Fibroblast of lung (primary cell): Measurements from ENCODE around the gene FBH1. TPM values are rescaled to one million over a fixed set of nuclear protein-coding genes. Genes with fewer than 3 reads are reported as not detected.

Source experiments
- DNase-seq, 2 donors: peaks; one replicate each; pipeline versions ENCODE4 v3.0.0 to v3.0.0-alpha.2; 2010; ENCODE audit warnings: low read depth in 2 of 2
- H2AFZ ChIP-seq: 2 replicates; pipeline ENCODE4 v1.5.1; 2012; ENCODE audit warnings: low read length, control low read depth, inconsistent platforms
- H3K27ac ChIP-seq: 2 replicates; pipeline ENCODE4 v1.5.1; 2011; ENCODE audit warnings: low read length, control low read depth; ENCODE audit not compliant: insufficient read depth
- H3K27me3 ChIP-seq: 2 replicates; pipeline ENCODE4 v1.5.1; 2011; ENCODE audit warnings: mild to moderate bottlenecking, low read length; ENCODE audit not compliant: control insufficient read depth, insufficient read depth
- H3K36me3 ChIP-seq: 2 replicates; pipeline ENCODE4 v1.5.1; 2011; ENCODE audit warnings: low read length; ENCODE audit not compliant: control insufficient read depth, insufficient read depth
- H3K4me1 ChIP-seq: 2 replicates; pipeline ENCODE4 v1.5.1; 2011; ENCODE audit warnings: low read length; ENCODE audit not compliant: control insufficient read depth, insufficient read depth; ENCODE audit errors: extremely low read depth
- H3K4me2 ChIP-seq: 2 replicates; pipeline ENCODE4 v1.5.1; 2011; ENCODE audit warnings: low read length, control low read depth; ENCODE audit not compliant: insufficient read depth; ENCODE audit errors: extremely low read depth
- H3K4me3 ChIP-seq, 4 experiments: fragments of 200-600 bp in 1 of 4; sonication (generic) in 1 of 4; replicated peaks in 1 of 4; 2 replicates each; pipeline ENCODE4 v1.5.1; 2011 to 2016; ENCODE audit warnings: low read length in 4 of 4, low read depth in 3 of 4, mild to moderate bottlenecking in 3 of 4, control low read depth in 2 of 4, inconsistent platforms in 1 of 4, mixed read lengths in 1 of 4; ENCODE audit not compliant: insufficient read depth in 1 of 4; ENCODE audit errors: control extremely low read depth in 1 of 4
- H3K79me2 ChIP-seq: 2 replicates; pipeline ENCODE4 v1.5.1; 2012; ENCODE audit warnings: mild to moderate bottlenecking, low read length, inconsistent platforms; ENCODE audit not compliant: control insufficient read depth, insufficient read depth
- H3K9ac ChIP-seq: 2 replicates; pipeline ENCODE4 v1.5.1; 2011; ENCODE audit warnings: mild to moderate bottlenecking, low read length, control low read depth; ENCODE audit not compliant: insufficient read depth
- H3K9me3 ChIP-seq: 2 replicates; pipeline ENCODE4 v1.5.1; 2012; ENCODE audit warnings: low read depth, low read length; ENCODE audit not compliant: control insufficient read depth, insufficient read depth
- H4K20me1 ChIP-seq: 2 replicates; pipeline ENCODE4 v1.5.1; 2011; ENCODE audit warnings: low read length; ENCODE audit not compliant: control insufficient read depth, insufficient read depth; ENCODE audit errors: extremely low read depth
- CTCF ChIP-seq, 2 donors: IDR thresholded peaks in 1 of 2; conservative IDR thresholded peaks in 1 of 2; 1 replicate in 1 of 2; 2 replicates in 1 of 2; pipeline ENCODE4 v1.5.1; 2011 to 2012; ENCODE audit warnings: low read length in 2 of 2, control low read depth in 1 of 2, inconsistent platforms in 1 of 2, low read depth in 1 of 2, mild to moderate bottlenecking in 1 of 2
- EZH2 ChIP-seq: IDR thresholded peaks from 2 replicates; pipeline ENCODE4 v1.5.1; 2012; ENCODE audit warnings: low read length, control low read depth, mild to moderate bottlenecking; ENCODE audit errors: missing control alignments
- polyA plus RNA-seq, 2 donors: library from polyadenylated mRNA; depleted of rRNA in 1 of 2; stranded (reverse) in 1 of 2; unstranded in 1 of 2; fragments of >200 nt; gene quantifications; 2 replicates each; pipeline ENCODE4 v1.2.1, GENCODE V29; 2011 to 2012; ENCODE audit warnings: missing spikeins in 1 of 2
- total RNA-seq: library from RNA; depleted of rRNA; stranded (reverse); fragments of >200 nt; gene quantifications from 2 replicates; pipeline ENCODE4 v1.2.1, GENCODE V29; 2014

FBH1 gene
- total and polyA plus RNA-seq, 2 donors (not counting 1 experiment from before 2014, with no cell fraction given) = 53.6 to 97.8 TPM

- TF ChIP-seq EZH2 (no peak), CTCF (conservative IDR thresholded peaks at IDR 0.05 in 1 of 2, IDR thresholded peaks at IDR 0.05 in 1 of 2; ENCODE audit: low read depth in 1 of 2, low read length in 2 of 2) (no peak)
- no peak overlapping the region for H3K4me3 ChIP-seq
- peaks cover 50% of the 10 kb centered on the region for H3K79me2 ChIP-seq
- H3K9me3 ChIP-seq = no peaks in the 10 kb centered on the region
- peaks cover 12% of the 10 kb centered on the region for H3K36me3 ChIP-seq
- no peak overlapping the region for H3K9ac ChIP-seq
- H3K4me1 ChIP-seq = peaks cover 6% of the 10 kb centered on the region
- H3K27me3 ChIP-seq = no peaks in the 10 kb centered on the region
- no peak for DNase-seq
- H3K4me2 ChIP-seq = no peak overlapping the region
- H2AFZ ChIP-seq = no peak overlapping the region
- H4K20me1 ChIP-seq = no peaks in the 10 kb centered on the region
- H3K27ac ChIP-seq = no peak overlapping the region
Measured at GRCh38 chr10:5895365-5895764, 5.3 kb downstream of the FBH1 start.

GRCh38 chr10:5895804-5896203, 5.8 kb downstream of the FBH1 start:
- Histone ChIP-seq H3K27me3 (no peaks in the 10 kb centered on the region), H3K4me1 (peaks cover 6% of the 10 kb centered on the region), H3K4me2 (no peak overlapping the region), H3K27ac (no peak overlapping the region), H3K79me2 (peaks cover 46% of the 10 kb centered on the region), H3K9me3 (no peaks in the 10 kb centered on the region), H2AFZ (no peak overlapping the region), H3K9ac (no peak overlapping the region), H4K20me1 (no peaks in the 10 kb centered on the region), H3K4me3 (no peak overlapping the region), H3K36me3 (peaks cover 12% of the 10 kb centered on the region)
- no peak for DNase-seq
- TF ChIP-seq EZH2 = no peak
- TF ChIP-seq CTCF (conservative IDR thresholded peaks at IDR 0.05 in 1 of 2, IDR thresholded peaks at IDR 0.05 in 1 of 2; ENCODE audit: low read depth in 1 of 2, low read length in 2 of 2) = no peak

GRCh38 chr10:5896208-5897052, 6.4 kb downstream of the FBH1 start:
- no peak overlapping the region for H3K4me2 ChIP-seq
- H4K20me1 ChIP-seq = no peaks in the 10 kb centered on the region
- no peak overlapping the region for H3K9ac ChIP-seq
- H2AFZ ChIP-seq = no peak overlapping the region
- peaks cover 12% of the 10 kb centered on the region for H3K36me3 ChIP-seq
- H3K27ac ChIP-seq = no peak overlapping the region
- H3K79me2 ChIP-seq = peaks cover 40% of the 10 kb centered on the region
- no peak overlapping the region for H3K4me3 ChIP-seq
- H3K27me3 ChIP-seq = no peaks in the 10 kb centered on the region
- no peak for DNase-seq
- H3K9me3 ChIP-seq = no peaks in the 10 kb centered on the region
- peaks cover 3% of the 10 kb centered on the region for H3K4me1 ChIP-seq
- TF ChIP-seq EZH2 = no peak
- no peak for TF ChIP-seq CTCF (conservative IDR thresholded peaks at IDR 0.05 in 1 of 2, IDR thresholded peaks at IDR 0.05 in 1 of 2; ENCODE audit: low read depth in 1 of 2, low read length in 2 of 2)
